Rectal smooth muscle tissue (tissue), 1 donor: ENCODE results near the gene NUTM2D.
"Not testable (repeated sequence)": the region's sequence is repeated elsewhere in the genome, so short reads cannot be mapped to it uniquely, and the experiment has no call there.

Experiments used
- H3K27ac ChIP-seq: one replicate; pipeline ENCODE4 v1.7.0; 2013; ENCODE audit warnings: low read depth, low read length, inconsistent platforms
- H3K27me3 ChIP-seq: one replicate; pipeline ENCODE4 v1.7.0; 2013; ENCODE audit warnings: low read length; ENCODE audit not compliant: control insufficient read depth, insufficient read depth
- H3K36me3 ChIP-seq: one replicate; pipeline ENCODE4 v1.7.0; 2013; ENCODE audit warnings: low read length; ENCODE audit not compliant: control insufficient read depth, insufficient read depth
- H3K4me1 ChIP-seq: one replicate; pipeline ENCODE4 v1.7.0; 2013; ENCODE audit warnings: low read length; ENCODE audit not compliant: control insufficient read depth, insufficient read depth
- H3K4me3 ChIP-seq: one replicate; pipeline ENCODE4 v1.7.0; 2013; ENCODE audit warnings: low read length
- H3K9ac ChIP-seq: one replicate; pipeline ENCODE4 v1.7.0; 2013; ENCODE audit warnings: low read length

The NUTM2D gene

DNA sequence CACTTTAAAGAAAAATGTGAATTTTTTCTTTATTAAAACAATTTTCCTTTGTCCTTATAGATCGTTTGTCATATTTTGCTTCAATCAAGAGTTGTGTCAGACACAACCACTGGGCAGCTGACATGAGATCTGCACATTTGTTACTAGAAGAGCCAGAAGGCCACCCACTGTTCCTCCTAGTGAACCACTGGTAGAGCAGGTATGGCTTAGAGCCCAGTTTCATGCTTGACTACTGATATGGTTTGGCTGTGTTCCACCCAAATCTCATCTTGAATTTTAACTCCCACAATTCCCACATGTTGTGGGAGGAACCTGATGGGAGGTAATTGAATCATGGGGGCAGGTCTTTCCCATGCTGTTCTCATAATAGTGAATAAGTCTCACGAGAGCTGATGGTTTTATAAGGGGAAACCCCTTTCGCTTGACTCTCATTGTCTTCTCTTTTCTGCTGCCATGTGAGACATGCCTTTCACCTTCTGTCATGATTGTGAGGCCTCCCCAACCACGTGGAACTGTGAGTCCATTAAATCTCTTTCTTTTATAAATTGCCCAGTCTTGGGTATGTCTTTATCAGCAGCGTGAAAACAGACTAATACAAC, 28.3 kb downstream of the NUTM2D start:
- H3K27me3 ChIP-seq, H3K36me3 ChIP-seq, H3K27ac ChIP-seq, H3K9ac ChIP-seq, H3K4me1 ChIP-seq, H3K4me3 ChIP-seq: not testable (repeated sequence)

DNA sequence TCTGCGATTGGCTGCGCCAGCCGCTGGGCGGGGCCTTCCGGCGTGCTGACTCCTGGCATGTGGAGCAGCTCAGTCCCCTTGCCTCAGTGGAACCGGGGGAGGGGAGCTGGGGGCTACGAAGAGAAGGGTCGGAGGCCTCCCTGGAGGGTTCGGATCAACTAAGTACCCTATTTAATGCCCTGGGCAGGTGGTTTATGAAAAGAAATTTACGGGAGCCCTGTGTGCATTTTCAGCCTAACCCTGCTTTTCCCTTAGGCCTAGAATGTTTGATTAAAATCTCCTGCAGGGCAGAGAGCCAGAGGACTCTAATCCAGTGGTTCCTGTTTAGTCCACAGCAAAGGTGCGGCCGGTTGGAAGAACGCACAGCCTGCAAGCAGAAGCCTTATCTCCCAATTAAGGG, 33.8 kb downstream of the NUTM2D start:
- H3K27me3 ChIP-seq, H3K4me3 ChIP-seq: not testable (repeated sequence)

DNA sequence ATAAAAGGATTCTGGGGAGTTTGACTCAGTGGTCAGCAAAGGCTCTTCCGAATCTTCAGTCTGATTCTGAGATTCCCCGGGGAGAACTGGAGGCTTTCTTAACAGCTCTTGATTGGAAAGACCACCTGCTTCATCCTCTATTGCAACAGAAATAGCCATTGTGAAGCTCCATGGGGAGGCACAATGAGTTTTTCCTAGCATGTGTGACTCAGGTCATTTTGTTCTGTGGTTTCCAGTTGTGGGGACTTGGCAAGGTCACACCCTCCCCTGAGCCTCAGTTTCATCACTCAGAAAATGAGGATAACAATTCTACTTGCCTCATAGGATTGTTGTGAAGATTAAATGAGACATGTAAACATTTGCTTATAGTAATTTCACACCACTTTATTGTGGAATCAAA, 38.7 kb downstream of the NUTM2D start:
- H3K27ac ChIP-seq, H3K27me3 ChIP-seq, H3K9ac ChIP-seq, H3K4me3 ChIP-seq, H3K36me3 ChIP-seq, H3K4me1 ChIP-seq: not testable (repeated sequence)

More for the DNA sequence above, 33.8 kb downstream of the NUTM2D start:
- H3K9ac ChIP-seq, H3K36me3 ChIP-seq, H3K27ac ChIP-seq, H3K4me1 ChIP-seq: not testable (repeated sequence)

DNA sequence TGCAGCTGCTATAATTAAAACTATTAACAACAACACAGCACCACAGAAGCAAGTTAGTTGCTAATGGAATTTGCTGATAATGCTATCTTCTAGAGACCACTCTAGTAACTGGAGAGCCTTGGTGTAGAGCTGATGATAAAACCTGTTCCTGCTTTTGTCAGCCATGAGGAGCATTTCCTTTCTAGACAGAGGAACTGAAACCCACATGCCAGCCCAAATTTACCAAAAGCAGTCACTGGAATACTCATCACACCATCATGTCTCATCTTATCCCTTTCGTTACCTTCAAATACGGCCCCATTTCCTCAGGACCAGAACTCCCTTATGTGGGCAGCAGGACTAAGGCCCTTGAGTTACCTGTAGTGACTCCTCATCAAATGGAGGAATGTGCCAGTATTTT, 40.9 kb downstream of the NUTM2D start:
- not testable (repeated sequence) for H3K36me3 ChIP-seq, H3K9ac ChIP-seq, H3K4me3 ChIP-seq, H3K27me3 ChIP-seq, H3K27ac ChIP-seq, H3K4me1 ChIP-seq

DNA sequence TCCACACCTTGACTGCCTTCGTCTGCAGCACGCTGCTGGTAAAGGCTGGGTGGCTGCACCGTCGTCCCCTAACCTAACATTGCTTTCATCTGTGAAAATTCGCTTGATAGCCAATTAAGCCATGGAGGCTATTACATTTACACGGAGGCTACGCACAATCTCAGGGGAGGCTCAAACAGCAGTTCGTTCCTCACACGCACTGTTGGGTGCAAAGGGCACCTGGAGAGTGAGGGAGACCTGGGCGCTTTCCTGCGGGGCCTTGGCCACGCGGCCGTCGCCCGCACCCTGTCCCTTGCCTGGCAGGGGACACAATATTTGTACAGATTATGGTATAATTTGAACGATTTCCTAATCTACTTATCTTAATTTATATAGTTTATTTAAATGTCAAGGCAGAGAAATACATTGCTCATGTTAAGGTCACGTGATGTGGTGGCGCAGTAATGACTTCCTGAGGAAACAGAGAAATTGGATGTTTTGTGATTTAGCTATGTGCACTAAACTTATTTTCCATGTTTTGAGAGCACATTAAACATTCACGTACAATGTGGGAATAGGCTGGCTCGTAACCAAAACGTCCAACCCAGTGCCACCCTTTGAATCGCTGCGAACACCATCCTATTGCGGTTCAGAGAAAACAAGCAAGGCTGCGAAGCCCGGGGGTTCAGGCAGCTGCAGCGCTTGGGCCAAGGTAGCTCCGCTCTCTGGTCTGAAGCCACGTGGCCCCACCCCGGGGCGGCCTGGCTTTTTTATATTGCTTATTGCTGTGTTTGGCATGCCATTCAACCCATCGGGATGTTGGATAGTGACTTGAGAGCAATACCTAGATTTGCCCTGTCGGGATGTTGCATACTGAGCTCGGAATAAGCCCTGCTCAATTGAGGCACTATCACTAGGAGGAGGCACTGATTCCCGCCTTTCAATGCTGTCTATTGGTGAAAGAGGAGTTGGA, 50.2 kb downstream of the NUTM2D start:
- not testable (repeated sequence) for H3K27ac ChIP-seq, H3K36me3 ChIP-seq, H3K4me3 ChIP-seq, H3K27me3 ChIP-seq, H3K9ac ChIP-seq, H3K4me1 ChIP-seq

DNA sequence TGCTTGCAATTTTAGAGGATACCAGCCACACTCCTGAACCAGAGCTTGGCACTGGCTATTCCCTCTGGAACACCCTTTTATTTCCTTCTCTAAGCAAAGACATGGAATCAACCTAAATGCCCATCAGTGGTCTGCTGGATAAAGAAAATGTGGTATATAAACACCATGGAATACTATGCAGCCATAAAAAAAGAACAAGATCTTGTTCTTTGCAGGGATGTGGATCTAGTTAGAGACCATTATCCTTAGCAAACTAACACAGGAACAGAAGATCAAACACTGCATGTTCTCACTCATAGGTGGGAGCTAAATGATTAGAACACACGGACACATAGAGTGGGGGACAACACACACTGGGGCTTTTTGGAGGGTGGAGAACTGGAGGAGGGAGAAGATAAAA, 56.4 kb downstream of the NUTM2D start:
- H3K4me1 ChIP-seq, H3K9ac ChIP-seq, H3K27ac ChIP-seq, H3K4me3 ChIP-seq, H3K27me3 ChIP-seq, H3K36me3 ChIP-seq: not testable (repeated sequence)
